GM12865 (cell line): ENCODE data around the gene COL23A1.

Experiments
- DNase-seq: peaks from one replicate; pipeline ENCODE4 v3.0.0; 2010; ENCODE audit warnings: low read depth
- H3K4me3 ChIP-seq: 2 replicates; pipeline ENCODE4 v1.5.1; 2011; ENCODE audit warnings: mild to moderate bottlenecking, low read depth, low read length, control low read depth
- TF ChIP-seq, protein P1 (sequence below): IDR thresholded peaks from 2 replicates; pipeline ENCODE4 v1.5.1; 2011; ENCODE audit warnings: low read length, control low read depth, low read depth, inconsistent platforms; ENCODE audit not compliant: insufficient read depth; ENCODE audit errors: missing control alignments

COL23A1 gene

DNA sequence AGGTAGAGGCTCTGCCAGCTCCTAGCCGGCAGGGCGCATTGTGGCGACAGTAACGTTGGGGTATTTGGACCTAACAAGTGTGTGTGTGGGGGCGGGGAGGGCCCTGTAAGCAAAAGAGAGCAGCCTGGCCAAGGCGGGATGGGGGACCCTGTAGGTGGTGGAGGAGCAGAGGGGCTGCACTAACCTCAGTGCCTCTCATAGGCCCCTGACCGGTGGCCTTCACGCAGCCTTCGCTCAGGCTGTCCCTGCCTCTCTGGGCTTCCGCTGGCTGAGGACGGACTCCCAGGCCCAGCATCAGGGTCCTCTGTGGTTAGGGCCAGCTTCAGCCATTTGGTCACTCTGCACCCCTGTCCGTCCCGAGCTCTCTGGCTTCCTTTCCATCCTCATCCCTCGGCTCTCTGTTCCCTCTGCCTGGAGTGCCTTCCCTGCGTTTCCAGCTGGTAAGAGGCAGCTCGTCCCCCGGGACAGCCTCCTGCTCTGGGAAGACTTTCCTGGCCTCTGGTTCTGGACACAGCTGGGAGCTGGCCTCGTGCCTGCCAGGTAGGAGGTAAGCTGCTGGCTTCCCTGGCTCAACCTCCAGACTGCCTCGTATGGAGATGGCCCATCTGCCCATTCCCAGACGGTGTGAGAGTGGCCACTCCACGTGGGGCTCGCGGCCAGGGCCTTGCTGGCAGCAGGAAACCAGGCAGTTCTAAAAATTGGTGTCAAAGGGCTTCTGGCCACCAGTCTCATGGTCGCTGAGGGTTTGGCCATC lies 318.3 kb downstream of the COL23A1 start:
- H3K4me3 ChIP-seq = no peak overlapping the region
- TF ChIP-seq, protein P1, sequence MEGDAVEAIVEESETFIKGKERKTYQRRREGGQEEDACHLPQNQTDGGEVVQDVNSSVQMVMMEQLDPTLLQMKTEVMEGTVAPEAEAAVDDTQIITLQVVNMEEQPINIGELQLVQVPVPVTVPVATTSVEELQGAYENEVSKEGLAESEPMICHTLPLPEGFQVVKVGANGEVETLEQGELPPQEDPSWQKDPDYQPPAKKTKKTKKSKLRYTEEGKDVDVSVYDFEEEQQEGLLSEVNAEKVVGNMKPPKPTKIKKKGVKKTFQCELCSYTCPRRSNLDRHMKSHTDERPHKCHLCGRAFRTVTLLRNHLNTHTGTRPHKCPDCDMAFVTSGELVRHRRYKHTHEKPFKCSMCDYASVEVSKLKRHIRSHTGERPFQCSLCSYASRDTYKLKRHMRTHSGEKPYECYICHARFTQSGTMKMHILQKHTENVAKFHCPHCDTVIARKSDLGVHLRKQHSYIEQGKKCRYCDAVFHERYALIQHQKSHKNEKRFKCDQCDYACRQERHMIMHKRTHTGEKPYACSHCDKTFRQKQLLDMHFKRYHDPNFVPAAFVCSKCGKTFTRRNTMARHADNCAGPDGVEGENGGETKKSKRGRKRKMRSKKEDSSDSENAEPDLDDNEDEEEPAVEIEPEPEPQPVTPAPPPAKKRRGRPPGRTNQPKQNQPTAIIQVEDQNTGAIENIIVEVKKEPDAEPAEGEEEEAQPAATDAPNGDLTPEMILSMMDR = no peak

DNA sequence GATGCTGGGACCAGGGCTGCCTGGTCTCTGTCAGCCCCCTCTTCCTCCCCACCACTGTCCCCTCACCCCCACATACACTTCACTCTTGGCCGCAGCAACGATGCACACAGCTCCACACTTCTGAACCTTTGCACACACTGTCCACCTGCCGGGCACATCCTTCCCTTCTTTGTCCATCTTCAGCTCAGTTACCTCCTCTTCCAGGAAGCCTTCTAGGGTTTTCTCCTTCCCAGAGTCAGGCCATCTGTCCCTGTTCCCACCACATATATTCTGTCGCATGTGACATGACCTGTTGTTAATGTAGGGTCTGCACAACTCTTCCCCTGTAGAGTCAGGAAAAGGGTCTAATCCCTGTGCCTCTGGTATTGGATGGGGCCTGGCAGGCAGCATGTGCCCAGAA lies 319.0 kb downstream of the COL23A1 start:
- no peak for DNase-seq
- no peak overlapping the region for H3K4me3 ChIP-seq
- TF ChIP-seq, protein P1 = no peak

More for the DNA sequence above, 318.3 kb downstream of the COL23A1 start:
- no peak for DNase-seq

DNA sequence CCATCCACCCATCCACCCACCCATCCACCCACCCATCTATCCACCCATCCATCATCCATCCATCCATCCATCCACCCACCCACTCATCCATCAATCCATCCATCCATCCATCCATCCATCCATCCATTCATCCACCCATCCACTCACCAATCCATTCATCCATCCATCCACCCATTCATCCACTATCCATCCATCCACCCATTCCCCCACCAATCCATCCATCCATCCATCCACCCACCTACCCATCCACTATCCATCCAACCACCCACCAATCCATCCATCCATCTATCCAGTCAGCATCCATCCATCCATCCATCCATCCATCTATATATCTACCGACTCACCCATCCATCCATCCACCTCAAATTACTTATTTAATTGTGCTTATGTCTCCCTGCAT lies 320.7 kb downstream of the COL23A1 start:
- TF ChIP-seq, protein P1 = no peak
- DNase-seq = no peak
- no peak overlapping the region for H3K4me3 ChIP-seq

DNA sequence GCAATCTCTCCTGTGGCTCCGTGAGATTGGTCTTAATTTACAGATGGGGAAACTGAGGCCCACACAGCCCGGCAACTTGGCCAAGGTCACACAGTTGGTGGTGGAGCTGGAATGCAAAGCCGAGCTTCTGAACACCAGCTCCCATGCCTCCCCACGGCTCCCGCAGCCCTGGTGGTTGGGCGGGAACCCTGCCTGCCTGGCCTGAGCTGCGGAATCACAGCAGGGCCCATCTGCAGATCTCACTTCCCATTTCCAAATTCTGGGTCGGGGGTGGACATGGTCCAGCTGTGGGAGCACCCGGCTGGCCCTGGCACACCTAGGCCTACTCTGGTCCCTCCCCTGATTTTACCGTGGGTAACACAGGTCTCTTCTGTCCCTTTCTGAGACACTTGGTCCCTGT lies 322.3 kb downstream of the COL23A1 start:
- no peak for DNase-seq
- no peak overlapping the region for H3K4me3 ChIP-seq
- TF ChIP-seq, protein P1 = no peak

DNA sequence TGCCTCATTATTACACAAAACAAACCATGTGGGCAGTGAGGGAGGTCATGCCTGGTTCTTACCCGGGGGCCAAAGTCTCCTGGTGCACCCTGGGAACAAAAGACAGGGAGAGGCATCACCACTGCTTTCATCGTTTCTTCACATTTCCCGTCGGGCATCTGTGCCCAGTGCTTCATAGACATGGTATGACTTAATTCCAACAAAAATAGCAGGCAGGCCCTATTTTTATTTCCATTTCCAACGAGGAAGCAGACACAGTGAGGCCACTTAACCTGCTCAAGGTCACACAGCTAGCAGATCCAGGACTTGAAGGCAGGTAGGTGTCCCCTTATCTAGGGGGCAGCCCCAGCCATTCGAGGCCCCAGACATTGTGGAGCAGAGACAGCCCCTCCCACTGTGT lies 322.9 kb downstream of the COL23A1 start:
- DNase-seq = no peak
- TF ChIP-seq, protein P1 = no peak
- H3K4me3 ChIP-seq = no peak overlapping the region

DNA sequence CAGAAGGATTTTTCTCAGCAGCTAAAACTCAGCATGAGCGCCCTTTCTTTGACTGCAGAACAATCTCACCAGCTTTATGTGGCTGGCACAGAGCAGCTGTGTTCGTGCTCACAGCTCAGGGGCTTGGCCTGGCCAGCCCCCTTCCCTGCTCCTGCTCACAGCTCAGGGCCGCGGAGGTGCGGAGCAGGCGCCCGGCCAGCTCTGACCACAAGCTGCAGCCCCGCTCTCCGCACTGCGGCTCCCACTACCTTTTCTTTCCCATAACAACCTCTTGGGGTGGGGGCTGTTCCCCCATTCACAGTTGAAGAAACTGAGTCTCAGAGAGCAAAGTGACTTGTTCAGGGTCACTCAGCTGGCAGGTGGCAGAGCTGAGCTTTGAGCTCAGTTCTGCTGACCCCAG lies 323.6 kb downstream of the COL23A1 start:
- TF ChIP-seq, protein P1 = no peak
- no peak for DNase-seq

DNA sequence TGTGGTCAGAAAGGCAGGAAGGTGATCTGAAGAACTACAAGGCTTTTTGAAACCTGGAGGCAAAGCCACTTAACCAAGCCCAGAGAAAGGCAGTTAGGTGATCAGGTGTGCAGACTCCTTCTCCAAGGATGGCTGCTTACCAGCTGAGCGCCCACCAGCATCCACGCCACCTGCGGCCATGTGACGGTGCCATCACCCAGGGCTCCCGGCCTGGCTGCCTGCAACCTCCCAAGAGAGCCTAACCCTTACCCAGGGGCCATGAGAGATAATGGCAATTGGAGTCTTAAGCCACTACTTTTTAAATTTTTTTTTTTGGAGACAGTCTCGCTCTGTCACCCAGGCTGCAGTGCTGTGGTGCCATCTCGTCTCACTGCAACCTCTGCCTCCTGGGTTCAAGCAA lies 324.4 kb downstream of the COL23A1 start:
- TF ChIP-seq, protein P1 = no peak
- H3K4me3 ChIP-seq = no peak overlapping the region
- DNase-seq = no peak

More for the DNA sequence above, 323.6 kb downstream of the COL23A1 start:
- H3K4me3 ChIP-seq = no peak overlapping the region
